ENCODE results near the gene TMEM270. TPM values are rescaled to one million over a fixed set of nuclear protein-coding genes. Genes with fewer than 3 reads are reported as not detected.

TMEM270 gene
- total RNA-seq, 1 experiment from 2014 or later = not detected

GRCh38 chr7:73908123-73908611 lies 47.2 kb downstream of the TMEM270 start:
- no peak overlapping the region for H3K27ac Mint-ChIP-seq (ENCODE audit: unreplicated experiment)
- DNase-seq = no peak
- no peaks in the 10 kb centered on the region for H3K36me3 ChIP-seq (ENCODE audit: control insufficient read depth, insufficient read depth, low read length)
- ChIA-PET POLR2A (no interaction called here), CTCF (no interaction called here)
- no peak for TF ChIP-seq CTCF (IDR thresholded peaks at IDR 0.05; ENCODE audit: insufficient read depth in 1 of 2, low read depth in 1 of 2, low read length in 1 of 2, severe bottlenecking in 1 of 2, unreplicated experiment in 1 of 2)
- no peaks in the 10 kb centered on the region for H3K27me3 ChIP-seq (replicated peaks; ENCODE audit: control insufficient read depth, insufficient read depth, low read length)
- H3K4me3 Mint-ChIP-seq (ENCODE audit: unreplicated experiment) = no peak overlapping the region
- no TSS peak for BruUV-seq (replicated peaks)
- H3K4me1 ChIP-seq = no peaks in the 10 kb centered on the region
- H3K27me3 Mint-ChIP-seq (ENCODE audit: insufficient read depth, unreplicated experiment) = no peaks in the 10 kb centered on the region
- no peaks in the 10 kb centered on the region for H3K36me3 Mint-ChIP-seq (ENCODE audit: insufficient read depth, unreplicated experiment)
- intact Hi-C loops (cut with micrococcal nuclease; ENCODE audit: unreplicated experiment) = no loop called here
- H3K9me3 ChIP-seq = no peaks in the 10 kb centered on the region
- no peaks in the 10 kb centered on the region for H3K4me1 Mint-ChIP-seq (ENCODE audit: low read depth, unreplicated experiment)
- H3K9me3 Mint-ChIP-seq (ENCODE audit: unreplicated experiment) = no peaks in the 10 kb centered on the region
- H3K4me3 ChIP-seq (ENCODE audit: low read depth, low read length) = no peak overlapping the region

GRCh38 chr7:73909051-73909941 lies 48.3 kb downstream of the TMEM270 start:
- Histone ChIP-seq H3K9me3 (no peaks in the 10 kb centered on the region), H3K27me3 (replicated peaks; ENCODE audit: control insufficient read depth, insufficient read depth, low read length) (no peaks in the 10 kb centered on the region), H3K36me3 (ENCODE audit: control insufficient read depth, insufficient read depth, low read length) (no peaks in the 10 kb centered on the region), H3K4me3 (ENCODE audit: low read depth, low read length) (no peak overlapping the region), H3K4me1 (no peaks in the 10 kb centered on the region)
- Mint-ChIP-seq H3K36me3 (ENCODE audit: insufficient read depth, unreplicated experiment) (no peaks in the 10 kb centered on the region), H3K9me3 (ENCODE audit: unreplicated experiment) (no peaks in the 10 kb centered on the region), H3K4me1 (ENCODE audit: low read depth, unreplicated experiment) (no peaks in the 10 kb centered on the region), H3K27ac (ENCODE audit: unreplicated experiment) (no peak overlapping the region), H3K27me3 (ENCODE audit: insufficient read depth, unreplicated experiment) (no peaks in the 10 kb centered on the region), H3K4me3 (ENCODE audit: unreplicated experiment) (no peak overlapping the region)
- POLR2A ChIA-PET = no interaction called here
- DNase-seq = no peak
- intact Hi-C loops (cut with micrococcal nuclease; ENCODE audit: unreplicated experiment) = no loop called here
- TF ChIP-seq CTCF (IDR thresholded peaks at IDR 0.05; ENCODE audit: insufficient read depth in 1 of 2, low read depth in 1 of 2, low read length in 1 of 2, severe bottlenecking in 1 of 2, unreplicated experiment in 1 of 2) = no peak
- CTCF ChIA-PET = no interaction called here
- BruUV-seq (replicated peaks) = no TSS peak

- ChIA-PET POLR2A (no interaction called here), CTCF (no interaction called here)
- TF ChIP-seq CTCF (IDR thresholded peaks at IDR 0.05; ENCODE audit: insufficient read depth in 1 of 2, low read depth in 1 of 2, low read length in 1 of 2, severe bottlenecking in 1 of 2, unreplicated experiment in 1 of 2) = no peak
- Histone ChIP-seq H3K9me3 (no peaks in the 10 kb centered on the region), H3K36me3 (ENCODE audit: control insufficient read depth, insufficient read depth, low read length) (no peaks in the 10 kb centered on the region), H3K27me3 (replicated peaks; ENCODE audit: control insufficient read depth, insufficient read depth, low read length) (no peaks in the 10 kb centered on the region), H3K4me1 (no peaks in the 10 kb centered on the region), H3K4me3 (ENCODE audit: low read depth, low read length) (no peak overlapping the region)
- Mint-ChIP-seq H3K36me3 (ENCODE audit: insufficient read depth, unreplicated experiment) (no peaks in the 10 kb centered on the region), H3K27ac (ENCODE audit: unreplicated experiment) (no peak overlapping the region), H3K9me3 (ENCODE audit: unreplicated experiment) (no peaks in the 10 kb centered on the region), H3K4me3 (ENCODE audit: unreplicated experiment) (no peak overlapping the region), H3K27me3 (ENCODE audit: insufficient read depth, unreplicated experiment) (peaks cover 4% of the 10 kb centered on the region), H3K4me1 (ENCODE audit: low read depth, unreplicated experiment) (no peaks in the 10 kb centered on the region)
- intact Hi-C loops (cut with micrococcal nuclease; ENCODE audit: unreplicated experiment) = no loop called here
- DNase-seq = no peak
- BruUV-seq (replicated peaks) = no TSS peak
Observed at GRCh38 chr7:73909996-73910395, 49.0 kb downstream of the TMEM270 start.

Measured in Caco-2 (cell line).